Measurements from ENCODE around the gene CSPG5.

DNA sequence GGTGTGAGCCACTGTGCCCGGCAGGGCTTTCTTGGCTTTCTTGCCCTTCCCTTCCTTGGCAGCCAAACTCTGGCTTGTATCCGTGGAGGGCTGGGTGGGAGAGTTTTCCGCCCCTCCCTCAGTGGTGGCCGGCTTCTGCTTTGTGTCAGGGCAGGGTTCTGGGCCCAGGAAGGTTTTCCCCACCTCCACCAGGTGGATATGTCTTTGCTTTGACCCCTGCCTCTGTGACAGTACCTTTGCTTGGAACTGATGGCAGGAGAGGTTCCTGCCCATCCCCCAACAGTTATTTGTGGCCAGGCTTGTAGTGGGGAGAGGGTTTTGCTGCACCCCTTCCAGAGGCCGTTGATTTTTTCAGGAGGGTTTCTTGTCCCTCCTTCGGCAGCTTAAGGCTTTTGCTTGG lies 24.3 kb downstream of the CSPG5 start:
- TF ChIP-seq, protein P1, sequence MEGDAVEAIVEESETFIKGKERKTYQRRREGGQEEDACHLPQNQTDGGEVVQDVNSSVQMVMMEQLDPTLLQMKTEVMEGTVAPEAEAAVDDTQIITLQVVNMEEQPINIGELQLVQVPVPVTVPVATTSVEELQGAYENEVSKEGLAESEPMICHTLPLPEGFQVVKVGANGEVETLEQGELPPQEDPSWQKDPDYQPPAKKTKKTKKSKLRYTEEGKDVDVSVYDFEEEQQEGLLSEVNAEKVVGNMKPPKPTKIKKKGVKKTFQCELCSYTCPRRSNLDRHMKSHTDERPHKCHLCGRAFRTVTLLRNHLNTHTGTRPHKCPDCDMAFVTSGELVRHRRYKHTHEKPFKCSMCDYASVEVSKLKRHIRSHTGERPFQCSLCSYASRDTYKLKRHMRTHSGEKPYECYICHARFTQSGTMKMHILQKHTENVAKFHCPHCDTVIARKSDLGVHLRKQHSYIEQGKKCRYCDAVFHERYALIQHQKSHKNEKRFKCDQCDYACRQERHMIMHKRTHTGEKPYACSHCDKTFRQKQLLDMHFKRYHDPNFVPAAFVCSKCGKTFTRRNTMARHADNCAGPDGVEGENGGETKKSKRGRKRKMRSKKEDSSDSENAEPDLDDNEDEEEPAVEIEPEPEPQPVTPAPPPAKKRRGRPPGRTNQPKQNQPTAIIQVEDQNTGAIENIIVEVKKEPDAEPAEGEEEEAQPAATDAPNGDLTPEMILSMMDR (IDR thresholded peaks at IDR 0.05): no peak
- TF ChIP-seq POLR2A (IDR thresholded peaks at IDR 0.05): no peak
